Right lobe of liver (tissue), 6 donors: ENCODE measurements around the gene RPL13A. TPM values are rescaled to one million over a fixed set of nuclear protein-coding genes. Genes with fewer than 3 reads are reported as not detected.
A peak's percentile ranks its signal among the peaks of the same experiment; 100 is the strongest.

Experiments
- ATAC-seq, 4 donors: fragments of 200-7000 bp; cut with Tn5 transposase; one replicate each; pipeline ENCODE4 v1.9.1; 2020; ENCODE audit warnings: mild to moderate bottlenecking in 4 of 4, moderate library complexity in 4 of 4
- DNase-seq, 3 donors: peaks; one replicate each; pipeline ENCODE4 v3.0.0-alpha.2; 2020
- H3K27ac ChIP-seq, 3 donors: fragments of 200-600 bp; one replicate each; pipeline ENCODE4 v1.8.0; 2022
- H3K27me3 ChIP-seq, 2 donors: fragments of 200-600 bp; one replicate each; pipeline ENCODE4 v1.8.0; 2022
- H3K36me3 ChIP-seq, 4 donors: fragments of 200-600 bp; sonication (generic) in 1 of 4; one replicate each; pipeline versions ENCODE4 v1.5.1 to v1.8.0; 2017 to 2022; ENCODE audit warnings: control low read depth in 1 of 4
- H3K4me1 ChIP-seq, 4 donors: fragments of 200-600 bp; sonication (generic) in 1 of 4; one replicate each; pipeline versions ENCODE4 v1.5.1 to v1.8.0; 2017 to 2022; ENCODE audit warnings: control low read depth in 1 of 4
- H3K4me3 ChIP-seq, 3 donors: fragments of 200-600 bp; one replicate each; pipeline ENCODE4 v1.8.0; 2022
- H3K9me3 ChIP-seq, 4 donors: fragments of 200-600 bp; sonication (generic) in 1 of 4; one replicate each; pipeline versions ENCODE4 v1.5.1 to v1.8.0; 2017 to 2022; ENCODE audit warnings: control low read depth in 1 of 4
- CTCF ChIP-seq, 4 donors: fragments of 200-600 bp in 3 of 4; fragments of 450-650 bp in 1 of 4; IDR thresholded peaks; one replicate each; pipeline versions ENCODE4 v1.5.1 to v1.8.0; 2016 to 2022; ENCODE audit warnings: antibody characterized with exemption in 4 of 4, mild to moderate bottlenecking in 2 of 4
- POLR2A ChIP-seq: fragments of 450-650 bp; IDR thresholded peaks from one replicate; pipeline ENCODE4 v1.6.1; 2017; ENCODE audit warnings: antibody characterized with exemption, mild to moderate bottlenecking
- WGBS: methylation state at CpG from one replicate; pipeline ENCODE4 v1.1.6; 2018; ENCODE audit warnings: low coverage, low lambda C conversion rate; ENCODE audit not compliant: insufficient coverage; ENCODE audit errors: missing lambda C conversion rate; 5-methylcytosine and 5-hydroxymethylcytosine counted together
- intact Hi-C, 2 donors: fragments of 100-400 bp; cut with DNase I; formaldehyde crosslinking; loops; one replicate each; pipeline versions ENCODE4 v1.11.2 to v1.14.1; 2022
- total RNA-seq, 6 experiments: library from RNA; depleted of rRNA in 2 of 6; stranded (reverse); fragments of >200 nt in 2 of 6; fragmentation: NEBNext Ultra II Directional in 3 of 6; extraction: Animal tissue kit (Norgen Biotek cat#: 25700) in 3 of 6; gene quantifications; one replicate each; pipeline versions ENCODE4 v1.1.0 to v1.2.4, GENCODE V29; 2016 to 2023
- donor health status: DM: no; HTN: yes; CAD: no.
- donor health status: DM: no; HTN: no; CAD: no.
- donor health status: DM: no; HTN: no; CAD: no.
- donor health status: DM: no; HTN: yes; CAD: no.
- donor health status: DM: no; HTN: yes; CAD: no.

The RPL13A gene
- total RNA-seq, 6 experiments from 2014 or later: 675 to 992 (median 801) TPM

- Histone ChIP-seq H3K4me3 (no peak overlapping the region), H3K27ac (no peak overlapping the region), H3K4me1 (no peaks in the 10 kb centered on the region), H3K27me3 (no peaks in the 10 kb centered on the region), H3K36me3 (no peaks in the 10 kb centered on the region), H3K9me3 (no peaks in the 10 kb centered on the region)
- intact Hi-C loops: no loop called here
- 100% methylated on average over 3 of the region's 19 CpGs for WGBS
- TF ChIP-seq CTCF (IDR thresholded peaks at IDR 0.05) (no peak), POLR2A (no peak)
- ATAC-seq: no peak
- no peak for DNase-seq
Measured at GRCh38 chr19:49468199-49468598, 19.2 kb upstream of the RPL13A start.

- no peaks in the 10 kb centered on the region for H3K27me3 ChIP-seq
- WGBS: 53% methylated on average over 10 of the region's 15 CpGs
- peaks cover 0 to 5% (median 0%) of the 10 kb centered on the region in 4 donors for H3K4me1 ChIP-seq
- no peak for DNase-seq
- intact Hi-C loops: no loop called here
- no peaks in the 10 kb centered on the region for H3K36me3 ChIP-seq
- ATAC-seq: peak in 2 of 4 donors; percentile 14 to 34
- H3K9me3 ChIP-seq: no peaks in the 10 kb centered on the region
- no peak overlapping the region for H3K27ac ChIP-seq
- H3K4me3 ChIP-seq: no peak overlapping the region
- TF ChIP-seq POLR2A (no peak), CTCF (IDR thresholded peaks at IDR 0.05) (no peak)
Measured at GRCh38 chr19:49468746-49469447, 18.5 kb upstream of the RPL13A start.

- Histone ChIP-seq H3K9me3 (no peaks in the 10 kb centered on the region), H3K4me3 (no peak overlapping the region), H3K27me3 (no peaks in the 10 kb centered on the region), H3K4me1 (peaks cover 0 to 5% (median 0%) of the 10 kb centered on the region in 4 donors), H3K27ac (no peak overlapping the region), H3K36me3 (no peaks in the 10 kb centered on the region)
- ATAC-seq (peak; percentile 3 to 48 (median 22)), DNase-seq (no peak)
- 85% methylated on average over 6 of the region's 25 CpGs for WGBS
- peak in 2 of 4 donors; percentile 8 to 15 for TF ChIP-seq CTCF (IDR thresholded peaks at IDR 0.05)
- no peak for TF ChIP-seq POLR2A
- intact Hi-C loops: no loop called here
Measured at GRCh38 chr19:49469828-49470614, 17.4 kb upstream of the RPL13A start.

GRCh38 chr19:49470615-49470978 is 16.8 kb upstream of the RPL13A start:
- Histone ChIP-seq H3K4me3 (no peak overlapping the region), H3K27me3 (no peaks in the 10 kb centered on the region), H3K27ac (no peak overlapping the region), H3K9me3 (no peaks in the 10 kb centered on the region), H3K4me1 (peaks cover 0 to 5% (median 0%) of the 10 kb centered on the region in 4 donors), H3K36me3 (no peaks in the 10 kb centered on the region)
- DNase-seq (no peak), ATAC-seq (no peak)
- intact Hi-C loops: no loop called here
- TF ChIP-seq POLR2A (no peak), CTCF (IDR thresholded peaks at IDR 0.05) (no peak)
- 48% methylated on average over 5 of the region's 8 CpGs for WGBS
